ENCODE results near the gene JMJD7. TPM values are rescaled to one million over a fixed set of nuclear protein-coding genes. Genes with fewer than 3 reads are reported as not detected.
"Not testable (repeated sequence)": the region's sequence is repeated elsewhere in the genome, so short reads cannot be mapped to it uniquely, and the experiment has no call there.

JMJD7 gene
- total RNA-seq, 1 donor from 2014 or later, result 14.3 TPM

DNA sequence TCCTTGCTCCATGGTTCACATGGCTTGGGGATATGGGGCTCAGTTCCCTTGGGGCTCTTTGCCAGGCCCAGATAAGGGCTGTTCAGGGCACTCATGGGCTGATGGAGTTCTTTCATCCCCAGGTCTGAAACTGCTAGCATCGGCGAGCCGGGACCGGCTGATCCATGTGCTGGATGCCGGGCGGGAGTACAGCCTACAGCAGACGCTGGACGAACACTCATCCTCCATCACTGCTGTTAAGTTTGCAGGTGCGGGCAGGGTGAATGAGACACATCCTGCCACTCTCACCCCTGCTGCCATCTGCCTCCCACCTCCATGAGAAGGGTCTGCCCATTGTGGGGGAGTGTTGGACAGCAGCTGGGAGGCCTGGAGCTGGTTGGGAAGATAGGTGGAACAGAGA, 11.1 kb upstream of the JMJD7 start:
- ATAC-seq (ENCODE audit: poor library complexity), result no peak
- intact Hi-C loops (cut with DNase I), result no loop called here
- DNase-seq, result no peak

DNA sequence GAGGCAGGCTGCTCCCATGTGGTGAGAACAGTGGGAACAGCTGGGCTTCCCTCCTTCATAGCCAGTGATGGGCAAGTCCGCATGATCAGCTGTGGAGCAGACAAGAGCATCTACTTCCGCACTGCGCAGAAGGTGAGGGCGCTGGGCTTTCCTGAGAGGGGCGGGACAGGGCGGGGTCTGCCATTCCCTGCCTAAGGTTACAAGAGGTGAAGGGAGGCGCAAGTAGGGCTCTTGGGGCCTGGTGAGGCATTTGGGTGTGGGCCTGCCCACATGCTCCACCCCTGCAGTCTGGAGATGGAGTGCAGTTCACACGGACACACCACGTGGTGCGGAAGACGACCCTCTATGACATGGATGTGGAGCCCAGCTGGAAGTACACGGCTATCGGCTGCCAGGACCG, 10.6 kb upstream of the JMJD7 start:
- ATAC-seq (ENCODE audit: poor library complexity) (no peak), DNase-seq (no peak)
- intact Hi-C loops (cut with DNase I), result no loop called here

DNA sequence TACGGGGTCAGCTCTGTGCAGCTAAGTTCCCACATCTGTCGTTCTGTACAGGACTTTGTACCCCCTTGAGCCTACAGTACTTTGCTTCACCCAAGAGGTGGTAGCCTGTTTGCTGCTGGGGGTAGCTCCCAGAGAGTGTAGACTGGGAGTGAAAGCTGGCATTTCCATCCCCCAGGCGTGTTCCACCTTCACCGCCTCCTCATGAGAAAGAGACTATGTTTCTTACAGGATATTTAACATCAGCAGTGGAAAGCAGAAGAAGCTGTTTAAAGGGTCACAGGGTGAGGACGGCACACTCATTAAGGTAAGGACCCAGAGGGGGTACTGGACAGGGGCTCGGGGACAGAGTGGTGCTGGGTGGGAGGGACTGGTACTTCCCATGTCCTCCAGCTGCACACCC, 10.1 kb upstream of the JMJD7 start:
- DNase-seq, result no peak
- intact Hi-C loops (cut with DNase I), result no loop called here

DNA sequence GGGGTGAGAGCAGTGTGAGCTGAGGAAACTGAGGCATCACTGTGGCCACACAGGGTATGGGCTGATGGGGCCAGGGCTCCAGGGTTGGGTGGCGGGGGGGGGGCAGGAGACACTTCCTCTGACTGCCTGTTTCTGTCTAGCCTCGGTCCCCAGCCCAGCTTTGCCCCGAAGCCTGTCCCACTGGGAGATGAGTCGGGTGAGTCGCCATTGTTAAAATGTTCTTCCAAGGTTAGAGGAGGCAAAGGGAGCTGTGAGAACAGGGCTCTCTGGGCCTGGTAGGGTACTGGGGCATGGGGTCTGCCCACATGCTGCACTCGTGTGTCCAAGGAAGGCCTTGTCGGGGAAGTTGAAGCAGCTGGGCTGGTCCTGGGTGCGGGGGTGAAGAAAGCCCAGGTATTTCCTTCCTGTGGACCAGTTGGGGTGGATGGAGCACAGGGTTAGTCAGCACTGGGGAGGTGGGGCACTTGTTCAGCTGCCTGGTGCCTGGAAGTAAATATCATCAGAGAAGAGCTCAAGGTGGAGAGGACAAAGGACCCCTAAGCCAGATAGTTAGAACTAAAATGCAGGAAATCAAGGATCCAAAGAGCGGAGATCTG, 8.3 kb upstream of the JMJD7 start:
- DNase-seq (peak; percentile 19), ATAC-seq (ENCODE audit: poor library complexity) (no peak)
- intact Hi-C loops (cut with DNase I), result no loop called here

More for the DNA sequence above, 10.1 kb upstream of the JMJD7 start:
- ATAC-seq (ENCODE audit: poor library complexity), result no peak

DNA sequence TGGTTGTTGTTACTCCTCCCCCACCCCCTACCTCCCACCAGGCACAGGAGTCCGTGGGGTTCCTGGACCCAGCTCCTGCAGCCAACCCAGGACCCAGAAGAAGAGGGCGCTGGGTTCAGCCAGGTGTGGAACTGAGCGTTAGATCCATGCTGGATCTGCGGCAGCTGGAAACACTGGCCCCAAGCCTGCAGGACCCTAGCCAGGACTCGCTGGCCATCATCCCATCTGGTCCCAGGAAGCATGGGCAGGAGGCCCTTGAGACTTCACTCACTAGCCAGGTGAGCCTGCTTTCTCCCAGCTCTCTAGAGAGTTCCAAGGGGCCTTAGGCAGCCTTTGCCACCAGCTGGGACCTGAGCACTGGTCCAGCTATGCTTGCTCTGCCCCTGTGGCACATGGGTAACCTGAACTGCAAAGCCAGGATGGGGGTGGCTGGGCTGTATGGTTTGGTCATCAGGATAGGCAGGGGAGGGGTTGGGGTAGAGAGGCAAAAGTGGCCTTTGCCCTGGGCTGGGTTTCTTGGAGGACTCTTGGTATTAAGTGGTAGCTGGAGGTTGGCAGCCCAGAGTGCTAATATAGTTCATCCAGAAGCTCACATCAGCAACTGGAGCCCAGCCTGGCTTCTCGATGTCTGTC, 7.0 kb upstream of the JMJD7 start:
- DNase-seq (peak; percentile 29), ATAC-seq (ENCODE audit: poor library complexity) (no peak)
- intact Hi-C loops (cut with DNase I), result no loop called here

DNA sequence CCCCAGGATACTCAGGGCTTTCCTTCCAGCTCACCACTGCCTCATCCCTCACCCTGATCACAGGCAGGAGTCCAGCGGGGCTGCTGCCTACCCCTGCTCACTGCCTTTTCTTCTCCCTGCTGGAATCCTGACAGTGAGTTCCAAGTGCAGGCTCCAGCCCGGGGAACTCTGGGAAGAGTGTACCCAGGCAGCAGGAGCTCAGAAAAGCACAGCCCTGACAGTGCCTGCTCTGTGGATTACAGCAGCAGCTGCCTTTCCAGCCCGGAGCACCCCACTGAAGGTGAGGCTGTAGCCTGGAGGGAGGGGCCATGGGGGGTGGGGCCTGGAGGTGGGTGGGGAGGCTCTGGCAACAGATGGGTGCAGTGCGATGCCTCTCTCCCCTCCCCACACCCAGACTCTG, 6.1 kb upstream of the JMJD7 start:
- ATAC-seq (ENCODE audit: poor library complexity), result no peak
- DNase-seq, result peak; percentile 24
- intact Hi-C loops (cut with DNase I), result no loop called here

DNA sequence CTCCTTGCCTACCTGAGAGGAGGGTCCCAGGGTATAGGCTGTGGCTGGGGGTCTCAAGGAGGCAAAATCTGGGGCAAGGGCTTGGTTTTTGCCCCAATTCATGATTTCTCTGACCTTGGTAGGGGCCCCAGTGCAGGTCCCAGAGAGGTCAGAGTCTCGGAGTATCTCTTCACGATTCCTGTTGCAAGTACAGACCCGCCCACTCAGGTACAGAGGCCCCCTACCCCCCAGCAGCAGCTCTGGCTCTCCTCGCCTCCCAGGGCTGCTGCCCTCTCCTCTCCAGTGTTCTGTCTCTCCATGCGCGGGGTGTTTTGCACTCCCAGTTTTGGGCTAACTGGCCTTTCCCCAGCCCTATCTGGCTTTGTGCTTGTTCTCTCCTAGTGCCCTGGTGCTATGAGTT, 5.4 kb upstream of the JMJD7 start:
- ATAC-seq (ENCODE audit: poor library complexity) (no peak), DNase-seq (peak; percentile 10)
- intact Hi-C loops (cut with DNase I), result no loop called here

DNA sequence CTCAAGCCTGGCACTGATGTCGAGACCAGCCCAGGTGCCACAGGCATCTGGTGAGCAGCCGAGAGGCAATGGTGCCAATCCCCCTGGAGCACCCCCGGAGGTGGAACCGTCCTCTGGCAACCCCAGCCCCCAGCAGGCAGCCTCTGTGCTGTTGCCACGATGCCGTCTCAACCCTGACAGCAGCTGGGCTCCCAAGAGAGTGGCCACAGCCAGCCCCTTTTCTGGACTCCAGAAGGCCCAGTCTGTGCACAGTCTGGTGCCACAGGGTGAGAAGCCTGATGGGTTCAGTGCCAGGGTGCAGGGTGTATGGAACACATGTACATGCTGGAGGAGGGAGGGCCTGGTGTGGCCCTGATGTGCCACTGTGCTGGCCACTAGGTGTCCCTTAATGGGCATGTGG, 4.9 kb upstream of the JMJD7 start:
- peak; percentile 24 for DNase-seq
- ATAC-seq (ENCODE audit: poor library complexity), result no peak
- intact Hi-C loops (cut with DNase I), result no loop called here

DNA sequence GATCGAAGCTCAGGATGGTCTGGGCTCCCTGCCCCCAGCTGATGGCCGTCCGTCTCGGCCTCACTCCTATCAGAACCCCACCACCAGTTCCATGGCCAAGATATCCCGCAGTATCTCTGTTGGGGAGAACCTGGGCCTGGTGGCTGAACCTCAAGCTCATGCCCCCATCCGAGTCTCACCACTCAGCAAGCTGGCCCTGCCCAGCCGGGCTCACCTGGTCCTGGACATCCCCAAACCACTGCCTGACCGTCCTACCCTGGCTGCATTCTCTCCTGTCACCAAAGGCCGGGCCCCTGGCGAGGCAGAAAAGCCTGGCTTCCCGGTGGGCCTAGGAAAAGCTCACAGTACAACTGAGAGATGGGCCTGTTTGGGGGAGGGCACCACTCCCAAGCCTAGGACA, 4.4 kb upstream of the JMJD7 start:
- intact Hi-C loops (cut with DNase I), result no loop called here
- ATAC-seq (ENCODE audit: poor library complexity) (no peak), DNase-seq (peak; percentile 17)

DNA sequence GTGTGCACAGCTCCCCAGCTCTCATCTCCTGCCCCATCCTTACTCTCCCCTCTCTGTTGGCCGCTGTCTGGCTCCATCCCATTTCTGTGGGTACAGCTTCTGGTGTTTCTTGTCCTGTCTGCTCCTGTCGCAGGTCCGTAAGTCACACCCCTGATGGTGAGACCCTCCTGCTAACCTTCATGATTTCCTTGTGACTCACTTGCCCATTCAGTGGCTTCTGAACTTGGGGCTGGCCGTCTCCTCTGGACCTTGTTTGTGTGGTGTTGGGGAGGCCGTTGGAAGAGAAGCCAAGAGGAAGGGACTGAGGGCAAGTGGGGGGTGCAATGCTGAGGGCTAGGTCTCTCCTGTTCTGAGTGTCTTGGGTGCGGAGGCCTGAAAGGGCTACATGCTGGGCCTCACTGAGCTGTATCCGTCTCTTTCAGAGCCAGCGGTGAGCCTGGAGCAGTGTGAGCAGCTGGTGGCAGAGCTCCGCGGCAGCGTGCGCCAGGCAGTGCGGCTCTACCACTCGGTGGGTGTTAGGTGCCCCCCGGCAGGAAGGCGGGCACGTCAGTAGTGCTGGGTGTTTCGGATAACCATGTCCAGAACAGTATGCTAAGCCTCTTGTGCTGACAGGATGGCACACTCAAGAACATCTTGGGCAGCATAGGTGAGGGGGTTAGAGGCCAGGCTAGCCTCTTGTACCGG, 3.7 kb upstream of the JMJD7 start:
- intact Hi-C loops (cut with DNase I), result no loop called here
- peak; percentile 30 for DNase-seq

DNA sequence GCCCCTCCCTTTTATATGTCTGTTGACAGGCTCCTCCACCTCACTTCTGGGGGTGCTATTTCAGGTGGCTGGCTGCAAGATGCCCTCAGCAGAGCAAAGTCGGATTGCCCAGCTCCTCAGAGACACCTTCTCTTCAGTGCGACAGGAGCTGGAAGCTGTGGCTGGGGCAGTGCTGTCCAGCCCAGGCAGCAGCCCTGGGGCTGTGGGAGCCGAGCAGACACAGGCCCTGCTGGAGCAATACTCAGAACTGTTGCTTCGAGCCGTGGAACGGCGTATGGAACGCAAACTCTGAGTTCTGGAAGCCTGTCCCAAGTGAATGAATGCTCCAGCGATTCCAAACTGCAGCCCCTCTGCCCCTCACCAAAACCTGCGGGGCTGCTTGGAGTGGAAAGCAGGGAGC, 2.7 kb upstream of the JMJD7 start:
- ATAC-seq (ENCODE audit: poor library complexity) (no peak), DNase-seq (no peak)
- intact Hi-C loops (cut with DNase I), result no loop called here

More for the DNA sequence above, 3.7 kb upstream of the JMJD7 start:
- ATAC-seq (ENCODE audit: poor library complexity), result no peak

DNA sequence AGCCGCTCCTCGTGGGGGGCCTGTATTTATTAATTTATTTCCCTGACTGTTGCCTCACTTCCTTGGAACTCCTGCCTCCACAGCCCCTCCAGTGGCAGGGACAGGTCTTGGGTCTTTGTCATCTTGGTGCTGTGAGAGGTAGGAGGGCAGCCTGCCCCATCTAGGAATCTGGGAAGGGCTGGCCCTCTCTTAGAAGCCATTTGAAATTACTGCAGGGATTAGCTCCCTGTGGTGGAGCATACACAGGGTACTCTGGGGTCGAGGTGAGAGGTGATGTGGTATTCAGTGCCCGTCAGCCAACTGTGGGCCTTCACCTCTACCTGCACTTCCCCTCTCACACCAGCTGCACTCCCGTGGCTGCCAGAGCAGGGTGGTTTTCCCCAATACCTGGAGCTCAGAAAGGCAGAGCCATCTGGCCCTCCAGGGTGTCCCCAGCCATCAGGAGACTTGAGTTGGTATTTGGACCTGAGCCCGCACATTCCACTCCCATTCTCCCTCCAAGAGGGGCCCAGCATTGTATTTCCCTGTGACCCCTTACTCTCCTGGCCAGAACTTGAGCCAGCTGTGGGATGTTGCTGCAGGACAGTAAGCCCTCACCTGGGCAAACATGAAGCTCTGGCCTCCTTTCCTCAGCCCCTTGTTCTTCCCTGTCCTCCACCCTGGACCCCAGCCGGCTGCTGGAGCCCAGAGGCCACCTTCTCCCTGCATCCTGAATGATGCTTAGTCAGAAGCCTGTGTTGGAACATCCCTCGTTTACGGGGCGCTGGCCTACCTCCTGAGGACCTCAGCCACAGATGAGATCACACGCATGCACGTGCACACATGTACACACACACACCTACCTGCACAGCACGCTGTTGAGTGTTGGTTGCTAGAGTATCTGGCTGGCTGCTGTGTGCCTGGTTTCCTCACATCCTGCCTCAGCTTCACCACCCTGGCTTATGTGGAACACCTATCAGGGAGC, 2.0 kb upstream of the JMJD7 start:
- intact Hi-C loops (cut with DNase I), result no loop called here
- no peak for DNase-seq
- ATAC-seq (ENCODE audit: poor library complexity), result no peak

DNA sequence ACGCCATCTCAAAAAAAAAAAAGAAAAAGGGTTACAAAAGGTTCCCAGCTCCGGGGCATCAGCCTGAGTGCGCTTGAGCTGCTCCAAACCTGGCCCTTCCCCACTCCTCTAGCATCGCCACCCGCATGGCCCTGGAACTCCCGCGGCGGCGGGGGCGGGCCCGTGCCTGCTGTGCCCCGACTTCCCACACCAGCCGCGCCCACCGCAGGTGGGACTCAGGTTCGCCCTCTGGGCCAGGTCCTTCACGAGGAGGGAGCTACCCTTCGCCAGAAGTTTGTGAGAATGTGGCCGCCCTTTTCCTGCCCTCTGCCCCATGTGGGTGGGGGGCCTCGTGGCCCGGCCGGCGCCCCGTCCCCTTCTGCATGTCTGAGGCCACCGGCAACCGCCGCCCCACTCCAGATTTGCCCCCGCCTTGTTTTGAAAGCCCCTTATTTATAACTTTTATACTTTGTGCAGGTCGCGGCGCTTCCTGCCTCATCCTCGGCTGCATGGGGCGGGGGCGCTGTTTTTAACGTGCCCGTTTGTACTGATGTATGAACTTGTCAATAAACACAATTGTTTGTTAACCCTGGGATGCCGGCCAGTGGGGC, 507 bp upstream of the JMJD7 start:
- DNase-seq (no peak), ATAC-seq (ENCODE audit: poor library complexity) (peak; percentile 12)
- intact Hi-C loops (cut with DNase I), result no loop called here

DNA sequence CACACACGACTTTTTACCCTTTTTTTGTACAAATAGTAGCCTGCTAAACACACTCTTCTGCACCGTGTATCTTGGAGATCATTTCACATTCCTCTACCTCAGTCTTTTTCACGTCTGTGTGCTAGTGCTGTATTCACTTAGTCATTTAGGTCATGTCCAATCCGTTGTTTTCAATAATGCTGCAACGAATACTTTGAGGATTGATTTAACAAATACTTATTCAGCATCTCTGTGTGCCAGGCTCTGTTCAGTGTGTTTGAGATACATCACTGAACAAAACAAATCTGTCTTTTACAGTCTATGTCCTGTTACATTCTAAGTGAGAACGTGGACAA, 882 bp downstream of the JMJD7 start:
- intact Hi-C loops (cut with DNase I), result loop anchor here (2.0 kb wide), 1 partner anchor 76 kb away; no protein-coding TSS in a partner anchor
- no peak for DNase-seq
- ATAC-seq (ENCODE audit: poor library complexity), result no peak

DNA sequence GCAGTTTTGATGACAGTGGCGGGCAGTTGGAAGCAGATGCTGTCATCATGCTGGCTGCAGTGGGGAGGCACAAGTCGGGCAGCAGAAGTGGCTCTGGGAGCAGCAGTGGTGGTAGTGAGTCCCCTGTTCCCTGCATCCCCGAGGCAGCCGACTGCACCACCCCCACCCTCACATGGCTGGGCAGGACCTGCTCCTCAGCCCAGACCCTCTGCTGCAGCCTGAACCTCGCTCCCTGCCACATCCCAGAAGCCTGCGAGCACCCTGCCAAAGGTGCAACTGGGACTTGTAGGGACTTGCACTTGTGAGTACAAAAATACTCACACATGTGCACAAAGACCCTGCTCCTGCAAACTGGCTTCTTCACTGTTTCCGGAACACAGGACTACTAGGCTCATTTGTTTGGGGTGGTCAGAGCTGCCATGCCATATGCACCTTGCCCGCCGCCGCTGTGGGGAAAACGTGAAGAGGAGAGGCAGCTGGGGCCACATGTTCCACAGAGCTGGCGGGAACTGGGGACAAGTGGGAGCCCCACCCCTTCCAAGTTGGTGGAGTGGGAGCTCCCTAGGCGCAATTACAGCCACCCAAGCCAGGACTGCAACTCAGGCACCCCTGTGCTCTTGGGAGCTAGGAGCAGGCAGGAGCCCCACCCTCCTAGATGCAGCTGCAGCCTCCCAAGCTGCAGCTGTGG, 2.2 kb downstream of the JMJD7 start:
- intact Hi-C loops (cut with DNase I), result loop anchor here (2.0 kb wide), 1 partner anchor 75 kb away; no protein-coding TSS in a partner anchor
- DNase-seq, result no peak
- ATAC-seq (ENCODE audit: poor library complexity), result no peak

DNA sequence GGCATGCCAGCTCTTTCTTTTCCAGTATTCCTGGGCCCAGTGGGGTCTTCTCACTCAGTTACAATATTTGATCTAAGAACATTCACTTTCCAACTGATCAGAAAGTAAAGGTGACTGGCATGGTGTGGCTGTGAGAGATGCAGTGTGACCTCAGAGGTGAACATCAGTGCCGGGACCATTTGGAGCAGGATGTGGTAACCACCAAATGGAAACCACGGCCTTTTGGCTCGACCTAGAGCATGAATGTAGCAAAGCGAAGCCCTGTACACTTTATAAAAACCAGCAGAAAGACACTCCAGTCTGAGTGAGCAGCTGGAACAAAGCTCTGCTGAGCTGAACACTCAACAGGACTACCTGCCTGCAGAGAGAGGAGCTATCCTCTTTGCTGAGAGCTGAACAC, 3.4 kb downstream of the JMJD7 start:
- DNase-seq; ATAC-seq (ENCODE audit: poor library complexity); intact Hi-C loops (cut with DNase I): not testable (repeated sequence)

DNA sequence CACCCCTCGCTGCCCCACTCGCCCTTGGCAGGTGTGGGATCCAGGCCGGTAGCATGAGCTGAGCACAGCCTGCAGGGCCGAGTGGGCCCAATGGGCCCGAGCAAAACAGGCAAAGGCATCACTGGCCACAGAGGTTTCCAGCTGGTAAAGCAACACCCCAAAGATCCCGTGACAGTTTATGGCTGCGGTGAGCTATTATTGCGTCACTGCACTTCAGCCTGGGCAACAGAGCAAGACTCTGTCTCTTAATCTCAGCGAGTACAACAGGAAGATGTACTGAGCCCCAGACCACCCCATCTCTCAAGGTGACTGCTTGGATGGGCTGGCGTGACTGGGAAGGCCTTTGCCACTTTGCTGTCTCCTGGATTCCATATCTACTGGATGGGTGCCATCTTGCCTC, 4.3 kb downstream of the JMJD7 start:
- DNase-seq, result no peak
- no peak for ATAC-seq (ENCODE audit: poor library complexity)
- intact Hi-C loops (cut with DNase I), result no loop called here

DNA sequence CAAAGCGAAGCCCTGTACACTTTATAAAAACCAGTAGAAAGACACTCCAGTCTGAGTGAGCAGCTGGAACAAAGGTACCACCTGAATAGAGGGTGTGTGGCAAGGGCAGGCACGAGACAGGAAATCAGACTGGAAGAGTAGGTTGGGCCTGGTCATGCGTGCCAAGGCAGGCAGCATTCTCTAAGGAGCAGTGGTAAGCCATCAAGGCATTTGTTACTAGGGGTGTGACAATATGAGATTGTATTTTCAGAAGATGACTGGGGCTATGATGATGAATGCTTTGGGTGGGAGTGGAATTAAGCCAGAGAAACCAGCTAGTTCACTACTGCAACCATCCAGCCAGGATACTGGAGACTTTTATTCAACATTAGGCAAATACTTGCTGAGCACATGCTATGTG, 5.0 kb downstream of the JMJD7 start:
- intact Hi-C loops (cut with DNase I), result no loop called here
- DNase-seq (no peak), ATAC-seq (ENCODE audit: poor library complexity) (no peak)
